Activated T-cell treated with anti-CD3 and anti-CD28 coated beads for 1 hour (primary cell): ENCODE measurements around the gene CXorf58.
"Not testable (repeated sequence)": the region's sequence is repeated elsewhere in the genome, so short reads cannot be mapped to it uniquely, and the experiment has no call there.

ENCODE experiments used
- DNase-seq: peaks from one replicate; pipeline ENCODE4 v3.0.0-alpha.2; 2020; ENCODE audit warnings: low read depth

The CXorf58 gene

DNA sequence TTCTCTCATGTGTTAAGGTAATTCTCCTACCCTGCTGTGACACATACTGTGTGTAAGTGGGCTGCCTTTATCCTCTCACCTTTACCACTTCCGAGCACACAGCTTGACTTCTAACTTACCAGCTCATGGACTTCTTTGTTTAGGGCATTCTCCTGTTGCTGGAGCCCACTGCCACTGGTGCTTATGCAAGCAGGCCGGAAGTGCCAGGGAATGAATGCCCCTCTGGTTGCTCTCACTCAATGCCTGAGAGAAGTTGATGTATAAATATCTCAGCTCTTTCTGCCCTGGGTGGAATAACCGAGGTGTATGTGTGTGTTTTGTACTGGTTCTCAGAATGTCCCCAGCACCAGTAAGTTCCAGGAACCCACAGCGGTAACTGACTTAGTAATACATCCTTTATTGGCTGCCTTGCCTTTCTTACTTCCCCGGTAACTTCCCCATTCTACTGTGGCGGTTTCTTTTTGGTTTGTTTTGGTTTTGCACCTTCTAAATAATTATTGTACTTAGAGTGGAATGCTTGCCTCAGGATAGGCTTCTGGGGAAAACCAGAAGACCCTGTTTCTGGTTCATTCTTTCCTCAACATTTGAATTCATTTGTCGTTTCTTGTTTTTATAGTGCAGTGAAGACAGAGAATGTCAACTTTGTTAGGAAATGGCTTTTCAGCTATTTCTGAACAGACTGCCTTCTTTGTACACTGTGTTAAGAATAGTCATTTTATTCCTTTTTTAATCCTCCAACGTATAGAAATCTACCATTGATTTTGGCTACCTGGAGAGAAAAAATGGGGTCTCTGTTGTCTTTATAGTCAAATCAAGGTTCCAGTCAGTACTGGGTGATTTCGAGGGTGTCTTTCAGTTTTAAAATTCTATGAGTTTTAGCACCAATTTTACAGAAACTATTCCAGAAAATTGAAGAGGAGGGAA lies 45.4 kb downstream of the CXorf58 start:
- DNase-seq, result peak; percentile 0

DNA sequence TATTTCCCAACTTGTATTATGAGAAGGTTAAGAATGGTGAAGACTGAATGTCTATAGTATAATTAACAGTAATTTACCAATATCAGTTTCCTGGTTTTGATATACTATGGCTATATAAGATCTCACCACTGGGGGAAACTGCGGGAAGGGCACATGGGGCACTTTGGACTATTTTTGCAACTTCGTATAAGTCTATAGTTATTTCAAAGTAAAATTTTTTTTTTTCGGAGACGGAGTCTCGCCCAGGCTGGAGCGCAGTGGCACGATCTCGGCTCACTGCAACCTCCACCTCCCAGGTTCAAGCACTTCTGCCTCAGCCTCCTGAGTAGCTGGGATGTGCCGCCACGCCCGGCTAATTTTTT lies 46.1 kb downstream of the CXorf58 start:
- no peak for DNase-seq

DNA sequence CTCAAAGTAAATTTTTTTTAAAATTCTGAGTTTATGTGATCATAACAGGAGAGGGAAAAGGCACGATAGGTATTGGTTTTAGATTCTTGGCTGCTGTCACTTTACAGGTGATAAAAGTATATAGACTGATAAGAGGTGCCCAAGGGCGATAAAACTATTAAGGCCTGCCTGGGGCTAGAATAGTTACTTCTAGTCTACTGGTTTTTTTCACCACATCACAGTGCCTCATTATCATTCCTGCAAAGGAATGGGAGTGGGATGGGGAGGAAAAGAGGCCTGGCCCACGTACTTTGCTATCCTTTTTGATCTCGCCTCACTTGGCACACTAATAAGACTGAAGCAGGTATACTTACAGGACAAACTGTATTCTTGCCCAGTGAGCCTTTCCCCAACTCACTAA lies 46.6 kb downstream of the CXorf58 start:
- DNase-seq, result no peak

DNA sequence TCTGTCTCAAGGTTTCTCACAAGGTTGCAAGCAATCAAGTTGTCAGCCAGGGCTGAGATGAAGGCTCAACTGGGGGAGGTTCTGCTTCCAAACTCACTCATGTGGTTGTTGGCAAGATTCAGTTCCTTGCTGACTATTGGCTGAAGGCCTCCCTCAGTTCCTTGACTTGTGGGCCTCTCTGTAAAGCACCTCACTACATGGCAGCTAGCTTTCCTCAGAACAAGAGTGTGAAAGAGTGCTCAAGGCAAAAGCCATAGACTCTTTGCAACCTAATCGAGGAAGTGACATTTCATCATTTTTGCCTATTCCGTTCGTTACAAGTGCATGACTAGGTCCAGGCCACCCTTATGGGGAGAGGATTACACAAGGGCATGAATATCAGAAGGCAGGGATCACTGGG lies 52.0 kb downstream of the CXorf58 start:
- no peak for DNase-seq

DNA sequence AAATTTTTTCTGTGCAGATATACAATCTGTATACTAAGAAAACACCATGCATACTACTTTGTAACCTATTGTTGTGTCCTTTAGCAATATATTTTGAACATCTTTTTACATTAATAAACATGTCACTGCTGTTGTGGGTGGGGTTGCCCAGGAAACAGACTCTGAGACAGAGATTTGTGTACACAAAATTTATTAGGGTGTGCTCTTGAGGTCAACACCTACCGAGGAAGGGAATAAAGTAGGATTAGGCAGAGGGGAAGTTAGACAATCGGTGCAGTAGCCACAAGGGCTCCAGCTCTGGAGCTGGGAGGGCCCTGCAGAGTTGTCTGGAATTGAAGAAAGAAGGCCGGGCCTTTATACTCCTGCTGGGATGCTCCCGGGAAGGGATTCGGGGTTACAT lies 56.4 kb downstream of the CXorf58 start:
- no peak for DNase-seq

DNA sequence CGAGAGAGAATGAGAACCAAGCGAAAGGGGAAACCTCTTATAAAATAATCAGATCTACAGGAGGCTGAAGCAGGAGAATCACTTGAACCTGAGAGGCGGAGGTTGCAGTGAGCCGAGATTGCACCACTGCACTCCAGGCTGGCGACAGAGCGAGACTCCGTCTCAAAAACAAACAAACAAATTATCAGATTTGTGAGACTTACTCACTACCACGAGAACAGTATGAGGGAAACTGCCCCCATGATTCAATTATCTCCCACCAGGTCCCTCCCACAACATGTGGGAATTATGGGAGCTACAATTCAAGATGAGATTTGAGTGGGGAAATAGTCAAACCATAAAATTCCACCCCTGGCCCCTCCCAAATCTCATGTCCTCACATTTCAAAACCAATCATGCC lies 57.8 kb downstream of the CXorf58 start:
- DNase-seq, result not testable (repeated sequence)

DNA sequence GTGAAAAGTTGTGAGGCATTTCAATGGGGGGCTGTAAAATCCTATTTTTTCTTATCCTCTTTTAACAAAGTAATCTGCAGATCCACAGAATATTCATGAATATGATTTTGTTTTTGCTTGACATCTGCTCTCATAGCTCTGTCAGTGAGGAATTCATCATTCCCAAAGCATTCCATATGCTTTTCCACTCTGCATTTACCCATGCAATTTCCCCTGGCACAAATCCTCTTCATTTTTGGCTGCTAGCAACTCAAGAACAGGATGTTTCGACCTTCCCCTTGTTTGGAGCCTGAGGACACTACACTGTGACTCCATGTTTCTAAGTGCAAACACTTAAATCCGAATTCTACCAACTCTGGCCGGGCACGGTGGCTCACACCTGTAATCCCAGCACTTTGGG lies 70.7 kb downstream of the CXorf58 start:
- no peak for DNase-seq

DNA sequence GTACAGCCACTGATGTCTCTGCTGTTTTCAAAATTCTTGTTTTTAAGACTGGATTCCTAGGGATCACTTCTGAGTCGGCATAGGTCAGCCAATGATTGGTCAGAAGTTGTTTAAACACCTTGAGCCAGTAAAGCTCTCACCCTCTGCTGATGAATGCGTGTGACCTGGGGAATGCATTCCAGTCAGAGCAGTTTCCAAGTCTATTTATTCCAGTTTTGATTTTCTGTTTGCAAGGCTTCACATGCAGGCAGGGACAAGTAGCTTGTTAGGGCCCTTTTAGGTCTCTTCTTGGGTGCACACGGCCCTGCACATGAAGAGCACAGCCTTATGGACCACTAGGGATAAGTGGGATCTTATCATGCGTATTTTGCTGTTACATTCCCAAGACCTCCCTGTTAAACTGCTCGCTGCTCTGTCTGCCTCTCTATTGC lies 72.2 kb downstream of the CXorf58 start:
- DNase-seq, result no peak

DNA sequence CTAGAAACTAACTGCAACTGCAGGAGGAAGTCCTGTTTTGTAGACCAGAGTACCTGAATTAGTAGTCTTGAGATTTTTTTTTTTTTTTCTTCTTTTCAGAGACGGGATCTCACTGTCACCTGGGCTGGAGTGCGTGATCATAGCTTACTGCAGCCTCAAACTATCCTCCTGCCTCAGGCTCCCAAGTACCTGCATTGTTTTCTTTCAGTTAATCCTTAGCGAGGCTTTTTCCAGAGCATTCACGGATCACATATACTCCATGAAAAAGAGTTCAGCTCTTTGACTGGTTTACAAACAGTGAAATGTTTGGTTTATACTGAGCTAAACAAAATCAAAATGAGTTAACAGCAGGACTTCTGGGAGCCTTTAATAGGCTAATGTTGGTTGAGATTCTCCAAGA lies 73.4 kb downstream of the CXorf58 start:
- DNase-seq, result no peak

DNA sequence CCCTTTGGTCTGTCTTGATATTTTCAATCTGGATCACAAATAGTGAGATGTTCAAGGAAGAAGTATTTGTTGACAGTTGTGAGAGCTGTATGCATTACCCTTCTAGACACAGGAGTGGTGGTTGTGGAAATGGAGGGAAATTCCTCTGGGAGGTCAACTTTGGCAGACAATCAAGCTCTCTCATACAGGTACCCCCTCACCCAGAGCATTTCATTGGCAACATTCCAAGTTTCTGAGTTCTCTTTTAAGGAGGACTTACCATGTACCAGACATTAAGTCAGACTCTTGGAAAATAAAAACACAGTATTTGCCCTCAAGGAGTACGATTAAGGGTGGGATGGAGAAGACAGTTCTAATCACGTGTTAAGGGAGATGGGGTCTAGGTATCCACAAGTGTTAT lies 73.9 kb downstream of the CXorf58 start:
- DNase-seq, result no peak

DNA sequence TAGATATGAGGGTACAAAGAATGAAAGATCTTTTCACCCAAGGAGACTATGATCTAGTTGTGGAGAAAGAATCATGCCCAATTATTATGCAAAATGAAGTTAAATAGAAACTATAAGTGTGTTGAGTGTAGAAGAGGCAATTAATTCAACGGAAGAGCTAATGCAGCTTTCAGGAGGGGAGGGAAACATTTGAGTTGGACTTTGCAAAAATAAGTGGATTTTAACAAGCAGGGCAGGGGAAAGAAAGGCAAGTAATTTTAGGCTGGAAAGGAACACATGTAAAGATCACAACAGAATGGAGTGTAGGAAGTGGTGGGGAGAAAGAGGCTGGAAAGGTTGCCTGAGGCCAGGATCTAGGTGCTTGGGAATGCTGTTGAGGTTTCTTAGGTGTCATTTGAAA lies 75.1 kb downstream of the CXorf58 start:
- no peak for DNase-seq
